PFSK-1 (cell line): ENCODE data around the gene TENM3.

ENCODE experiments used
- FOXP2 ChIP-seq: optimal IDR thresholded peaks from 2 replicates; pipeline ENCODE3; 2011; ENCODE audit warnings: borderline replicate concordance, control low read depth, inconsistent platforms; ENCODE audit not compliant: insufficient read depth; ENCODE audit errors: extremely low read length, extremely low read depth
- POLR2AphosphoS5 ChIP-seq: IDR thresholded peaks from 2 replicates; pipeline ENCODE4 v1.6.1; 2012; ENCODE audit warnings: low read depth, mild to moderate bottlenecking, control low read depth, low read length, moderate library complexity
- TAF1 ChIP-seq: IDR thresholded peaks from 2 replicates; pipeline ENCODE4 v1.6.1; 2012; ENCODE audit warnings: low read length, control low read depth, borderline replicate concordance; ENCODE audit not compliant: insufficient read depth
- TF ChIP-seq, protein P1 (sequence below), 2 experiments: IDR thresholded peaks; 2 replicates each; pipeline versions ENCODE4 v1.6.1 to v1.8.0; 2011 to 2012; ENCODE audit warnings: low read depth in 2 of 2, low read length in 2 of 2, control low read depth in 1 of 2, inconsistent platforms in 1 of 2, mild to moderate bottlenecking in 1 of 2, moderate library complexity in 1 of 2; ENCODE audit not compliant: insufficient read depth in 1 of 2

DNA sequence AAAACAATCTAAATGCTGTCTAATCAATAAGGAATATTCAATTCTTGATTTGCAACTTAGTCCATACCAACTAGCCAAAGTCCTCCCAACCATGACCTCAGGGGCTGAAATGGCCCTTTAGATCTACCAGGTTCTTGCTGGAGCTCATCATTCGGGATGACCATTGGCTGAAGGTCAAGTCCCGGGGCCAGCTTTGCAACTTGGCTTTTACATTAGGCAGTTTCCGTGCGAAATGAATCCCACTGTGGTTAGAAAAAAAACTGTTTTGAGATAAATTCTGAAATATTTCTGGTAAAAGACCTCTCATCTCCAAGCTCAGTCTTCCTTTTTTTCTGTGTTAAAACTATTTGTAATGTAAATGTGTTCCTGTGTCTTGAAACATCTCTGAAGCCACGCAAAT, 178.6 kb downstream of the TENM3 start:
- TF ChIP-seq, protein P1, sequence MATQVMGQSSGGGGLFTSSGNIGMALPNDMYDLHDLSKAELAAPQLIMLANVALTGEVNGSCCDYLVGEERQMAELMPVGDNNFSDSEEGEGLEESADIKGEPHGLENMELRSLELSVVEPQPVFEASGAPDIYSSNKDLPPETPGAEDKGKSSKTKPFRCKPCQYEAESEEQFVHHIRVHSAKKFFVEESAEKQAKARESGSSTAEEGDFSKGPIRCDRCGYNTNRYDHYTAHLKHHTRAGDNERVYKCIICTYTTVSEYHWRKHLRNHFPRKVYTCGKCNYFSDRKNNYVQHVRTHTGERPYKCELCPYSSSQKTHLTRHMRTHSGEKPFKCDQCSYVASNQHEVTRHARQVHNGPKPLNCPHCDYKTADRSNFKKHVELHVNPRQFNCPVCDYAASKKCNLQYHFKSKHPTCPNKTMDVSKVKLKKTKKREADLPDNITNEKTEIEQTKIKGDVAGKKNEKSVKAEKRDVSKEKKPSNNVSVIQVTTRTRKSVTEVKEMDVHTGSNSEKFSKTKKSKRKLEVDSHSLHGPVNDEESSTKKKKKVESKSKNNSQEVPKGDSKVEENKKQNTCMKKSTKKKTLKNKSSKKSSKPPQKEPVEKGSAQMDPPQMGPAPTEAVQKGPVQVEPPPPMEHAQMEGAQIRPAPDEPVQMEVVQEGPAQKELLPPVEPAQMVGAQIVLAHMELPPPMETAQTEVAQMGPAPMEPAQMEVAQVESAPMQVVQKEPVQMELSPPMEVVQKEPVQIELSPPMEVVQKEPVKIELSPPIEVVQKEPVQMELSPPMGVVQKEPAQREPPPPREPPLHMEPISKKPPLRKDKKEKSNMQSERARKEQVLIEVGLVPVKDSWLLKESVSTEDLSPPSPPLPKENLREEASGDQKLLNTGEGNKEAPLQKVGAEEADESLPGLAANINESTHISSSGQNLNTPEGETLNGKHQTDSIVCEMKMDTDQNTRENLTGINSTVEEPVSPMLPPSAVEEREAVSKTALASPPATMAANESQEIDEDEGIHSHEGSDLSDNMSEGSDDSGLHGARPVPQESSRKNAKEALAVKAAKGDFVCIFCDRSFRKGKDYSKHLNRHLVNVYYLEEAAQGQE (IDR thresholded peaks at IDR 0.05; ENCODE audit: insufficient read depth in 1 of 2, low read depth in 2 of 2, low read length in 2 of 2): no peak
- TF ChIP-seq FOXP2 (no peak), TAF1 (no peak), POLR2AphosphoS5 (no peak)
